Activated CD4-positive, alpha-beta memory T cell treated with anti-CD3 and anti-CD28 coated beads, Interleukin-2, amount 10 ng/mL, durations not matched to agents 7 days and 5 days (primary cell): ENCODE data around the gene KCNE3. TPM values are rescaled to one million over a fixed set of nuclear protein-coding genes. Genes with fewer than 3 reads are reported as not detected.

Source experiments
- CTCF ChIA-PET: fragments of 350-600 bp; sonication (Branson Sonifier 250); formaldehyde crosslinking; loops from one replicate; lab custom pipeline; 2021; ENCODE audit warnings: antibody characterized with exemption, inconsistent platforms; lab: Charles Lee
- POLR2A ChIA-PET: fragments of 350-600 bp; sonication (Branson Sonifier 250); formaldehyde crosslinking; loops from one replicate; lab custom pipeline; 2021; ENCODE audit warnings: antibody characterized with exemption; lab: Charles Lee
- DNase-seq: peaks from one replicate; pipeline ENCODE4 v3.0.0-alpha.2; 2020
- H3K27ac Mint-ChIP-seq: one replicate; pipeline ENCODE4 v1.8.0; 2021; ENCODE audit warnings: mild to moderate bottlenecking, mixed read lengths
- H3K27me3 Mint-ChIP-seq: one replicate; pipeline ENCODE4 v1.8.0; 2021; ENCODE audit warnings: mixed read lengths
- H3K36me3 Mint-ChIP-seq: one replicate; pipeline ENCODE4 v1.8.0; 2021; ENCODE audit warnings: low read depth, mixed read lengths
- H3K4me1 Mint-ChIP-seq: one replicate; pipeline ENCODE4 v1.8.0; 2021; ENCODE audit warnings: mixed read lengths
- H3K4me3 Mint-ChIP-seq: one replicate; pipeline ENCODE4 v1.8.0; 2021; ENCODE audit warnings: mild to moderate bottlenecking, mixed read lengths
- H3K9me3 Mint-ChIP-seq: one replicate; pipeline ENCODE4 v1.8.0; 2021; ENCODE audit warnings: mixed read lengths
- total RNA-seq, 2 experiments: library from RNA; stranded (reverse); gene quantifications; one replicate each; pipeline ENCODE4 v1.2.3, GENCODE V29; 2021

Gene KCNE3, protein sequence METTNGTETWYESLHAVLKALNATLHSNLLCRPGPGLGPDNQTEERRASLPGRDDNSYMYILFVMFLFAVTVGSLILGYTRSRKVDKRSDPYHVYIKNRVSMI
- total RNA-seq: not detected

DNA sequence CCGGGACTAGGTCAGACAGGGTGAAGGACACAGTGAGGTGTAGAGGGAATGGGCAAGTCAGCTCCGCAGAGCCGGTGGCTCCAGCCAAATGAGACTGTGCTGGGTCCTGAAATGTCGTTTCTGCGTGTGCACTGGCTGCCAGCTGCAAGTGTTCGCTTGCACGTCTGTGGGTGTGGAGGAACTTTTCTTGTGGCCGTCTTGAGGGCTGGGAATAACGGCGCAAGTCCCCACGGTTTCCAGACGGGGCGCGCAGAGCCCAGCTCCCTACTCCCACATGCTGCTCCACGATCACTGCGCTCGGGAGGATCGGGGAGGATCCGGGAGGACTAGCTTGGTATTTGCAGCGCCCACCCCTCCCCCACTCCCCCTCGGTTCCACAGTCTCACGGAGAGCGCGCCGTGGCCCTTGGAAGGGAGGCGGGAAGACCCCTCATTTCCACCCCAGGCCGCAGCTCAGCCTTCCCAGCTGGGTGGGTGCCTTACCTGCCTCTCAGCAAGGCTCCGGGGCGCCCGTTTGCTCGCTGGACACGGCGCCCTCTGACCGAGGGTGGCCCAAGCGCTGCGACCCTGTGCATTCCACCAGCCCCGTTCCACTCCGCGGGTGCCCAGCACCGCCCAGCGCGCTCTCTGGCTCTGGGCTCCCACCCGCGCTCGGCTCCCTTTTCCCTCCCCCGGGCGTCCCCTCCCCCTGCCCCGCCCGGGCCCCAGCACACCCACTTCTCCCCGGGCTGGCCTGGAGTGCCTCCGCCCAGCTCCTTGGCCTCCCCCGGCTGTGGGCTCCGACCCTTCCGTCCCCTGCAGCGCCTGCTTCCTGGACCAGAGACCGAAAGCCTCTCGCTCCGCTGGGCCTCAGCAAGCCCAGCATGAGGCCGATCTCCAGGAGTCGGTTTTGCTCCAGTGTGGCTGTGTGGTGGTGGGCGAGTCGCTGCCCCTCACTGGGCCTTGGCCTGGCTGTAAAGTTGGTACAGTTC lies at the start of gene KCNE3:
Gene KCNE3, minus strand, starts transcription at position 634 of the 970 bp plus-strand sequence. CDS start 9,986 bp downstream, outside the sequence.
- no peaks in the 10 kb centered on the region for H3K36me3 Mint-ChIP-seq
- ChIA-PET CTCF (no interaction called here), POLR2A (no interaction called here)
- no peaks in the 10 kb centered on the region for H3K9me3 Mint-ChIP-seq
- H3K4me1 Mint-ChIP-seq: peaks cover 13% of the 10 kb centered on the region
- H3K4me3 Mint-ChIP-seq: no peak within 1 kb of the TSS
- H3K27me3 Mint-ChIP-seq: peaks cover 37% of the 10 kb centered on the region
- H3K27ac Mint-ChIP-seq: no peak within 1 kb of the TSS
- no peak for DNase-seq

DNA sequence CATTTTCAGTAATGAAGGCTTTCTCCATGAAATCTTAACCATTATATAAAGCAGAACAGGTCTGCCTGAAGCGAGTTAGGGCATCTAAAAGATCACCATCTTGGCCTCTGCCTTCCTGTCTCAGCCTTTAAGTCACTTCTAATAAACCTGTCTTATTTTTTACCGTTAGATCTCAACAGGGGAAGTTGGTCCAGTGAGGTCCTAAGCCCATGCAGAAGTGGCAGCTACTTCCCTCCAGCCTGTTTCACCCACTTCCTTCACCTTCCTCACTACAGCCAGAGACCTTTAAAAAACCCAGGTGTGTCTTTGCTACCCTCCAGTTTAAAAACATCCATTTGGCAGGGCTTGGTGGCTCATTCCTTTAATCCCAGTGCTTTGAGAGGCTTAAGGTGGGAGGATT lies 40.2 kb upstream of the KCNE3 start:
- H3K4me1 Mint-ChIP-seq: no peaks in the 10 kb centered on the region
- POLR2A ChIA-PET: interaction anchor here (2.6 kb wide), 1 partner anchor 14 kb away, joined by 12 read pairs; the partner anchor contains the start of gene LIPT2

DNA sequence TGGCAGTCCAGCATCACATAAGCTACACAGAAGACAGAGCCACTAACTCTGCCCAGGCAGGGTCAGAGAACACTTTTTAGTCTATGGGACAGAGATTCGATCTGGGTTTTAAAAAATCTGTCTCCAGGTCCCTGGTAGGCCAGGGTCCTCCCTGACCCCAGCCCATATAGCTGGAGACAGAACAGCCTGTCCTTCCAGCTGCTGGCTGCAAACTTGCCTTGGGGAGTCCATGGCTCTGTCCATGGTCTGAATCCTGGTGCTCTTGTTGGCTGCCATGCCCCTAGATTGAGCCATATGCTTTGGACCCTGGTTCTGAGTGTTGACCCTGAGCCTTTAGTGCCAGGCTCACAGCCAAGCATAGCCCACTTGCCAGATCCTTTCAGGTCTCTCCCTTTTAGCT lies 39.5 kb upstream of the KCNE3 start:
- Mint-ChIP-seq H3K27ac (no peak overlapping the region), H3K36me3 (no peaks in the 10 kb centered on the region), H3K27me3 (no peaks in the 10 kb centered on the region), H3K4me3 (no peak overlapping the region), H3K4me1 (no peaks in the 10 kb centered on the region), H3K9me3 (peaks cover 10% of the 10 kb centered on the region)
- ChIA-PET CTCF (no interaction called here), POLR2A (interaction anchor here (2.6 kb wide), 1 partner anchor 13 kb away, joined by 12 read pairs; the partner anchor contains the start of gene LIPT2)
- no peak for DNase-seq

More for the DNA sequence above, 40.2 kb upstream of the KCNE3 start:
- peaks cover 4% of the 10 kb centered on the region for H3K9me3 Mint-ChIP-seq
- no peak overlapping the region for H3K27ac Mint-ChIP-seq
- H3K36me3 Mint-ChIP-seq: no peaks in the 10 kb centered on the region
- no peak overlapping the region for H3K4me3 Mint-ChIP-seq
- H3K27me3 Mint-ChIP-seq: peaks cover 5% of the 10 kb centered on the region
- CTCF ChIA-PET: no interaction called here
- DNase-seq: no peak

DNA sequence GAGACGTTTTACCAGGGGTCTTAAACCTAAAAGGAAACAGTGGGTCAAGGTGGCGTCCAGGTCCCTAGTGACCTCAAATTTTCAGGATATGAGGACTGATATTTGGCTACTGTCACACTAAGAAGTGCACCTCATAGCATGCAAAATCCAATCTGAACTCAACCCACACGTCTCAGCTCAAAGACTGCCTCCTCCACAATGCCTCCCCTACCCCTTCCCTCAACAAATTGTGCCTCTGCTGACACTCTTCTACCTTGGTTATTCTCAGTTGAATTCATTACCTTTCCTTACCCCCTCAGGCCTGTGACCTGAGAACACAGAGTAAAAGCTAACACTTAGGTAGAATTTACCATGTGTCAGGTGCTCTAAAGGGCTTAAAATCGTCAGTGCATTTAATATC lies 38.6 kb upstream of the KCNE3 start:
- no peaks in the 10 kb centered on the region for H3K27me3 Mint-ChIP-seq
- ChIA-PET CTCF (no interaction called here), POLR2A (no interaction called here)
- DNase-seq: no peak
- peaks cover 11% of the 10 kb centered on the region for H3K9me3 Mint-ChIP-seq
- H3K4me3 Mint-ChIP-seq: no peak overlapping the region
- H3K36me3 Mint-ChIP-seq: no peaks in the 10 kb centered on the region
- no peaks in the 10 kb centered on the region for H3K4me1 Mint-ChIP-seq
- no peak overlapping the region for H3K27ac Mint-ChIP-seq

DNA sequence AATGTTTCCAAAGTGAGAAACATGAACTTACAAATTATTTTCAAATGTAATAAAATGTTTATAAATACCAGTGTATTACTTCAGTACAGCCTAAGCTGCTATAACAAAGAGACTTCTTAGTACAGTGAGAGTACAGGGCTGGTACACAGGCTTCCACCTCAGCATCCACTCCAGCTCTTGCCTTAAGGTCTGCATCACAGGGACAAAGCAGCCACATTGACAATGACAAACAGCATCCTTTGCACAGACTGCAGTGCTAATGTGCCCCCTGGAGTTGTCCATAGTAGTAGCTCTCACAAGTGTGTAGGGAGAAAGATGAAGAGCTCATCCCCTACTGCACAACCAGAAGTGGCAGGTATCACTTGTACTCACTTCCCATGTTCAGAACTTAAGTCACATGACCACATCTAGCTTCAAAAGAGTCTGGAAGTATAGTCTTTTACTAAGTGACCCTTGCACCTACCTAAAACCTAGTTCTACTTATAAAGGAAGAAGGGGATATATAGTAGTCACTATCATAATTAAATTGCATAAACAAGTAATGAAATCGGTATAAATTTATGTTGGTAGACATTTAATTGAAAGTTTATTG lies 36.8 kb upstream of the KCNE3 start:
- no peak for DNase-seq
- POLR2A ChIA-PET: no interaction called here
- H3K9me3 Mint-ChIP-seq: peaks cover 11% of the 10 kb centered on the region
- CTCF ChIA-PET: interaction anchor here (0.9 to 1.4 kb wide), 2 partner anchors 11 to 636 kb away, joined by 3 to 4 read pairs; partner anchors contain the start of gene LIPT2
- H3K36me3 Mint-ChIP-seq: no peaks in the 10 kb centered on the region
- no peak overlapping the region for H3K27ac Mint-ChIP-seq
- H3K4me1 Mint-ChIP-seq: no peaks in the 10 kb centered on the region
- H3K27me3 Mint-ChIP-seq: peaks cover 3% of the 10 kb centered on the region
- no peak overlapping the region for H3K4me3 Mint-ChIP-seq

DNA sequence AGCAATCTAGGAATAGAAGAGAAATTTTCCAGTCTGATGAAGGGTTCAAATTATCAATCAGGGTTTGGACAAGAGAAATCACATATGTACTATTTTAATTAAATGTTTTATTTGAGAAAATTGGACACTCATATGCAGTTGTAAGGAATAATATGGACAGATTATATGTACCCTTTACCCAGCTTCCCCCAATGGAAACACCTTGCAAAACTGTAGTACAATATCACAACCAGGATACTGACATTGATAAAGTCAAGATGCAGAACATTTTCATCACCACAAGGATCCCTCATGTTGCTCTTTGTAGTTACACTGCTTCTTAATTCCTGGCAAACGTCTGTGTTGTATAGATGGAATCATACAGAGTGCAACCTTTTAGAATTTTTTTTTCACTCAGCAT lies 27.6 kb upstream of the KCNE3 start:
- Mint-ChIP-seq H3K4me1 (peaks cover 19% of the 10 kb centered on the region), H3K4me3 (no peak overlapping the region), H3K9me3 (no peaks in the 10 kb centered on the region), H3K27ac (no peak overlapping the region), H3K36me3 (no peaks in the 10 kb centered on the region), H3K27me3 (no peaks in the 10 kb centered on the region)
- no peak for DNase-seq
- POLR2A ChIA-PET: interaction anchor here (1.4 to 2.6 kb wide), 3 partner anchors 16 to 98 kb away, joined by 4 to 37 read pairs (median 5); partner anchors contain the start of gene POLD3
- CTCF ChIA-PET: interaction anchor here (0.6 to 2.8 kb wide), 3 partner anchors 42 to 142 kb away, joined by 3 to 19 read pairs (median 4); no protein-coding TSS in a partner anchor

- Mint-ChIP-seq H3K4me1 (peaks cover 19% of the 10 kb centered on the region), H3K9me3 (no peaks in the 10 kb centered on the region), H3K4me3 (peak overlapping the region; percentile 81), H3K27me3 (no peaks in the 10 kb centered on the region), H3K36me3 (no peaks in the 10 kb centered on the region), H3K27ac (peak overlapping the region; percentile 75)
- no peak for DNase-seq
- POLR2A ChIA-PET: interaction anchor here (0.6 to 2.6 kb wide), 22 partner anchors 8 to 706 kb away, joined by 3 to 37 read pairs (median 4); partner anchors contain the start of genes C2CD3, PGM2L1, POLD3 and PPME1
- CTCF ChIA-PET: interaction anchor here (0.6 to 2.8 kb wide), 9 partner anchors 10 to 781 kb away, joined by 3 to 19 read pairs (median 4); partner anchors contain the start of gene PGM2L1
These were observed 26.7 kb upstream of the KCNE3 start for GRCh38 chr11:74493791-74494630.

- Mint-ChIP-seq H3K36me3 (no peaks in the 10 kb centered on the region), H3K27me3 (no peaks in the 10 kb centered on the region), H3K9me3 (no peaks in the 10 kb centered on the region), H3K4me1 (peaks cover 19% of the 10 kb centered on the region), H3K4me3 (peak within 1 kb of the TSS; percentile 81), H3K27ac (peak within 1 kb of the TSS; percentile 75)
- POLR2A ChIA-PET: interaction anchor here (0.6 to 2.6 kb wide), 26 partner anchors 9 to 895 kb away, joined by 3 to 37 read pairs (median 4); partner anchors contain the start of genes C2CD3, FAM168A, PGM2L1 and POLD3
- DNase-seq: peak; percentile 98
- CTCF ChIA-PET: interaction anchor here (0.6 to 2.8 kb wide), 18 partner anchors 9 to 1042 kb away, joined by 3 to 19 read pairs (median 4); partner anchors contain the start of gene PGM2L1
These were observed 25.8 kb upstream of the KCNE3 start, which contains the start of gene LIPT2 for GRCh38 chr11:74492974-74493790. Gene LIPT2 (minus strand): TSS chr11:74493724. CDS start chr11:74493703, 21 bp downstream.

DNA sequence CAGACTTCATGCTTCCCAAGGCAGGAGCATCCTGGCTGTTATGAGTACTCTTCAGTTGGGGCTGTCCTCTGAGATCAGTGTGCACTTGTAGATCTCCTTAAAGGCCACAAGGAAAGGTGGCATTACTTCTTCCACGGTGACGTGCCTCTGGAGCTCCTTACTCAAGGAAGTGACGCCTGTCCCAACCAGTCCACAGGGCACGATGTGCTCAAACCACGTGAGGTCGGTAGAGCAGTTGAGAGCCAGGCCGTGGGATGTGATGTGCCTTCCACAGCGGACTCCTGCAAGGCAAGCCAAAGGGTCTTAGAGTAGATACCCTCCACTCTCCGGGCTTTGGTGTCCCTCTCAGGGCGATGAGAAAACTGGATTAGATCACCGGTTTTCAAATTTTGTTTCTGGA lies 24.7 kb upstream of the KCNE3 start:
- H3K9me3 Mint-ChIP-seq: no peaks in the 10 kb centered on the region
- CTCF ChIA-PET: interaction anchor here (0.7 to 2.8 kb wide), 4 partner anchors 39 to 112 kb away, joined by 3 to 19 read pairs (median 4); no protein-coding TSS in a partner anchor

DNA sequence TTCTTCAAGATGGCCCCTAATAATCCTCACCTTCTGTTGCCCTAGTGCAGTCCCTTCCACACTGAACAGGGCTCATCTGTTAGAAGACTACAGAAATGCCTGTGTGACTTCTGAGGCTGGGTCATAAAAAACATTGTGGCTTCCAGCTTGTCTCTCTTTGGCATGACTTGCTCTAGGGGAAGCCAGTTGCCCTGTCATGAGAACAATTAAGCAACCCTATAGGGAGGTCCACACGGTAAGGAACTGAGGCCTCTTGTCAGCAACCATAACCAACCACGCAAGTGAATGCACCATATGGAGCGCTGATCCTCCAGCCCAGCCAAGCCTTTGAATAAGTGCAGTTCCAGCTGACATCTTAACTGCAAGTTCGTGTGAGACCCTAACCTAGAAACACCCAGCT lies 23.6 kb upstream of the KCNE3 start:
- DNase-seq: no peak
- no peaks in the 10 kb centered on the region for H3K9me3 Mint-ChIP-seq
- no peaks in the 10 kb centered on the region for H3K27me3 Mint-ChIP-seq
- no peaks in the 10 kb centered on the region for H3K36me3 Mint-ChIP-seq
- H3K27ac Mint-ChIP-seq: no peak overlapping the region
- peaks cover 19% of the 10 kb centered on the region for H3K4me1 Mint-ChIP-seq
- ChIA-PET CTCF (no interaction called here), POLR2A (no interaction called here)
- no peak overlapping the region for H3K4me3 Mint-ChIP-seq

More for the DNA sequence above, 24.7 kb upstream of the KCNE3 start:
- no peaks in the 10 kb centered on the region for H3K36me3 Mint-ChIP-seq
- H3K27me3 Mint-ChIP-seq: no peaks in the 10 kb centered on the region
- POLR2A ChIA-PET: interaction anchor here (0.6 to 2.6 kb wide), 5 partner anchors 23 to 890 kb away, joined by 3 to 37 read pairs (median 5); partner anchors contain the start of genes PGM2L1, POLD3 and RNF169
- DNase-seq: no peak
- H3K4me3 Mint-ChIP-seq: peak overlapping the region; percentile 81
- H3K4me1 Mint-ChIP-seq: peaks cover 19% of the 10 kb centered on the region
- peak overlapping the region; percentile 61 for H3K27ac Mint-ChIP-seq

GRCh38 chr11:74487875-74488274 lies 20.5 kb upstream of the KCNE3 start:
- CTCF ChIA-PET: no interaction called here
- Mint-ChIP-seq H3K9me3 (no peaks in the 10 kb centered on the region), H3K36me3 (no peaks in the 10 kb centered on the region), H3K27me3 (peaks cover 7% of the 10 kb centered on the region), H3K4me3 (no peak overlapping the region), H3K4me1 (peaks cover 13% of the 10 kb centered on the region), H3K27ac (no peak overlapping the region)
- POLR2A ChIA-PET: no interaction called here
- DNase-seq: no peak
